Inflammatory macrophage treated with lipopolysaccharide for 4 hours (primary cell): ENCODE results near the gene ZNF350.
A peak's percentile ranks its signal among the peaks of the same experiment; 100 is the strongest.
"Not testable (repeated sequence)": the region's sequence is repeated elsewhere in the genome, so short reads cannot be mapped to it uniquely, and the experiment has no call there.

Experiments used
- DNase-seq: peaks from one replicate; pipeline ENCODE4 v3.0.0-alpha.2; 2020

The ZNF350 gene

DNA sequence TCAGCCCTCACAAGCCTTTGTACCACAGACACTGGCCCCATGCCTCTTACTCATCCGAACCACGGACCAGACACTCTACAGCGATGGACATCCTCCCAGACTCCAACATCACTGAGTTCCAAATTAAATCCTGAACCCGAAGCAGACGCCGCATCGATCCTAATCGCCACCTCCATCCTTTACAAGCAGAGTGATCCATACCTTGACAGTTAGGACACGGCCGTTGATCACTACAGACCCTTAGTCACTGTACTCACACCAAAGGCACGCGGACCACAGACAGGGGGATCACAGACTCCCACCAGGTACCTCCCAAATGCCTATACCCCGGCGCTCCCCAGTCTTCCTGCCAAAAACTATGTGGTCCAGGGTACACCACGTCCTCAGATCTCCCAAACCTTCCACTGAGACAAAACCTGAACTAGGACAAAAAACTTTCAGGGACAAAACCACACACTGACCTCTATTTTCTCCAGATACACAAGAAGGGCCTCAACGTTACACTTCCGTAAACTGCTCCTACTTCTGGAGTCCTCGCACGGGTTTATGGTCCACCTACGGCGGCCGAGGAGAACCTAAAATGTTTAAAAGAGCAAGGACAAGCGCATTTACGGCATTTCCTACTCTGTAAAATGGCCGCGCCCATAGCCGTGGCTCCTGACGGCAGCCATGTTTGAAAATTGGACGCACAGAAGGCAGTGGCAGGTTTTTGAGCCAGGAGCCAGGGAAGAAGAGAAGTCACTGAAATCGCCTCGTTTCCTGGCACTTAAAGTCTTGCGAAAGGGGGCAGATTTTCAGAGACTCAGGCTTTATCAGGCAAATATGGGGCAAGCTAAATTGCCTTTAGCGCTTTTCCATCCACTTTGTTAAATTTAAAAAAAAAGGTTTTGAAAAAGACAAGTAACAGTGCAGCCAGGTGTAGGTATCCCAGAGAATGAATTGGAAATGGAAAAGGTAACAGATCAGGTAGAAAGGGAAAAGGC lies at the start of gene ZNF350:
Gene ZNF350, minus strand, starts transcription at position 532 of the 983 bp plus-strand sequence. CDS start 12,480 bp downstream, outside the sequence.
- DNase-seq, result peak; percentile 98

- DNase-seq, result no peak
Measured at GRCh38 chr19:52034051-52034728, 47.5 kb upstream of the ZNF350 start.

- no peak for DNase-seq
Measured at GRCh38 chr19:52028780-52029123, 42.1 kb upstream of the ZNF350 start.

DNA sequence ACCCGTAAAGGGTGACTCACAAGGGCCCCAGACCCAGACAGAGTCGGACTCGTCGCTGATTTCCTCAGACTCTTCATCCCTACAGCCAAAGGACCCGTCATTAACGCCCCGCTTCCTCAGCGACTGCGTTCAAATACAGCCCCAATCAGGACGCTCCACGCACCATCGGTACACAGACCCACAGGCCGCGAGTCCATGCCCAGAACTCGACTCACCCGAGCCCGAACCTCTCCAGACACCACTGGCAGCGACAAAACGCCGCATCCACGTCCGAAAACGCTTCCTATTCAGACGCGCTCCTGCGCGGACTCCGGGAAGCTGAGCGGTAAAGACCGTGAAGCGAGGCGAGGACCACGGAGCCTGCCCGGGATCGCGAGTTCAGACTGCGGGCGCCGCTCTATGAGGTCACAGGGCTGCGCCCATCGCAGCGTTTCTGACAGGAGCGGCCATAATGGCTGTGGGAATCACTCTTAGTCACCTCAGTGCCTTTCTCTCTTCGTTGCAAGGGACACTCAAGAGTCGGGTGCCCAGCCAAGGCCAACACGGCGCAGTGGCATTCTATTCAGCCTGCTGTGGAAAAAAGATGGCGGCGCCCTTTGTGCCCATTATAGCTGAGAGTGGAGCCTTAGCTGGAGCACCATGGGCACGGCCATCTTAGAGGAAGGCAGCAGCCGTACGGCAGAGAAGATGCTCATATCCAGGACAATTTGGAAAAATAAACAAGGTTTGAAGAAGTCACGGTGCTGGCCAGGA lies 41.6 kb upstream of the ZNF350 start, which contains the start of gene ZNF614:
Gene ZNF614, minus strand, starts transcription at position 353 of the 753 bp plus-strand sequence. CDS start 2,634 bp downstream, outside the sequence.
- peak; percentile 86 for DNase-seq

DNA sequence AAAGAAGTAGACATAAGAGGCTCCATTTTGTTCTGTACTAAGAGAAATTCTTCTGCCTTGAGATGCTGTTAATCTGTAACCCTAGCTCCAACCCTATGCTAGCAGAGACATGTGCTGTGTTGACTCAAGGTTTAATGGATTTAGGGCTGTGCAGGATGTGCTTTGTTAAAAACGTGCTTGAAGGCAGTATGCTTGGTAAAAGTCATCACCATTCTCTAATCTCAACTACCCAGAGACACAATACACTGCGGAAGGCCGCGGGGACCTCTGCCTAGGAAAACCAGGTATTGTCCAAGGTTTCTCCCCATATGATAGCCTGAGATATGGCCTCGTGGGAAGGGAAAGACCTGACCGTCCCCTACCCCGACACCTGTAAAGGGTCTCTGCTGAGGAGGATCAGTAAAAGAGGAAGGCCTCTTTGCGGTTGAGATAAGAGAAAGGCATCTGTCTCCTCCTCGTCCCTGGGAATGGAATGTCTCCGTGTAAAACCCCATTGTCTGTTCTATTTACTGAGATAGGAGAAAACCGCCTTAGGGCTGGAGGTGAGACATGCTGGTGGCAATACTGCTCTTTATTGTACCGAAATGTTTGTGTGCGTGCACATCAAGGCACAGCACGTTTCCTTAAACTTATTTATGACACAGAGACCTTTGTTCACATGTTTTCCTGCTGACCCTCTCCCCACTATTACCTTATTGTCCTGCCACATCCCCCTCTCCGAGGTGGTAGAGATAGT lies 39.8 kb upstream of the ZNF350 start:
- not testable (repeated sequence) for DNase-seq

GRCh38 chr19:52024478-52024877 lies 37.8 kb upstream of the ZNF350 start:
- not testable (repeated sequence) for DNase-seq

DNA sequence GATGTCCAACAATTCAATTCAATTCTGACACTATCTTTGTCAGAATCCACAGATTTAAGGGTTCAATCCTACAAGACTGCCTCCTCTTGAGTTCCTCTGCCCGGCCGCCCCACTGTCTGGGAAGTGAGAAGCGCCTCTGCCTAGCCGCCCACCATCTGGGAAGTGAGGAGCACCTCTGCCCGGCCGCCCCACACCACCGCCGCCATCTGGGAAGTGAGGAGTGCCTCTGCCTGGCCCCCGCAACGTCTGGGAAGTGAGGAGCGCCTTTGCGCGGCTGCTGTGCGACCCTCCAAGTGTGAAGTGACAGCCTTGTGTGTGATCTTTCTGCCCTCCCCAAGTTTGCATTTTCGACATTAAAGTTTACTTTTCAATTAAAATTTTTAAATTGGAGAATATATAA lies 35.6 kb upstream of the ZNF350 start:
- no peak for DNase-seq

- no peak for DNase-seq
Measured at GRCh38 chr19:52020506-52020905, 33.9 kb upstream of the ZNF350 start.

- DNase-seq, result no peak
Measured at GRCh38 chr19:52010674-52011073, 24.0 kb upstream of the ZNF350 start.

GRCh38 chr19:52007806-52008557 lies 21.3 kb upstream of the ZNF350 start, which contains the start of gene ZNF615:
TSS of gene ZNF615 (minus strand) at chr19:52008211. CDS start at chr19:52003711, 4,500 bp downstream.
- peak; percentile 86 for DNase-seq

GRCh38 chr19:52007451-52007805 lies 20.8 kb upstream of the ZNF350 start:
- no peak for DNase-seq

GRCh38 chr19:51994048-51994644 lies 7.5 kb upstream of the ZNF350 start:
- DNase-seq, result no peak

- DNase-seq, result no peak
Measured at GRCh38 chr19:51993422-51993821, 6.8 kb upstream of the ZNF350 start.

- DNase-seq, result no peak
Measured at GRCh38 chr19:51983361-51983760, 3.3 kb downstream of the ZNF350 start.

DNA sequence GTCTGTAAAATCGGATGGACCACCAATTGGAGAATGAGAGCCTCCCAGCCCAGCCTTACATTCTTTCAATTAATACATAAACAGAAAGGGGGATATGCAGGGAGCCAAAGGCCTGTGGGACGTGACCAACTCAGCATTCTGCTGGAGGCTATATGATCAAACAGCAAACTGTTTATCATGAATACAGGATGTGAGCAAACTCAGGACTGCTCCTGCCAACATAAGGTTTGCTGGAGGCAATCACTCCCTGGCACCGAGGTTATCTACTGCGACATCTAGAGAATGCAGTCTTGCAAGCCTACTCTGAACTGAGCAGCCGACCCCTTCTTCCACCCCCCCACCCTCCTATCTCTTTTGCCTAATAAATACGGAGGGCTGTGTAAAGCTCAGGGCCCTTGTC lies 5.7 kb downstream of the ZNF350 start:
- not testable (repeated sequence) for DNase-seq

GRCh38 chr19:51980116-51980736 lies 6.4 kb downstream of the ZNF350 start:
- DNase-seq, result no peak

DNA sequence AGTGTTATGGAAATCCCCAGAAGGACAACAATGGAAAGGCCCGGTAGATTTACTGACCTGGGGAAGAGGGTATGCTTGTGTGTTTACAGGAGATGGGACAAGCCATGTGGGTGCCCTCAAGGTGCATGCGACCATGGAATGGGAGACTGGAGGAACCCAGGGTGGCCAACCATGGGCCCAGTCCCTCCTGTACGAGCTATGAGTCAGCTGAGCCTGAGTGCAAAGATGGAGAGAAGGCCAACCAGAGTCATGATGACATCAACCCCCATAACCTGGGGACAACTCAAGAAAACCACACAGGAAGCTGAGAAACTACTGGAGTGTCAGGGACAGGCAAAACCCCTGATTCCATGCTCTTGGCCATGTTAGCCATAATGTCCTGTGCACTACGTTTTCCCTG lies 7.8 kb downstream of the ZNF350 start:
- no peak for DNase-seq

GRCh38 chr19:51977346-51977745 lies 9.3 kb downstream of the ZNF350 start:
- DNase-seq, result no peak

DNA sequence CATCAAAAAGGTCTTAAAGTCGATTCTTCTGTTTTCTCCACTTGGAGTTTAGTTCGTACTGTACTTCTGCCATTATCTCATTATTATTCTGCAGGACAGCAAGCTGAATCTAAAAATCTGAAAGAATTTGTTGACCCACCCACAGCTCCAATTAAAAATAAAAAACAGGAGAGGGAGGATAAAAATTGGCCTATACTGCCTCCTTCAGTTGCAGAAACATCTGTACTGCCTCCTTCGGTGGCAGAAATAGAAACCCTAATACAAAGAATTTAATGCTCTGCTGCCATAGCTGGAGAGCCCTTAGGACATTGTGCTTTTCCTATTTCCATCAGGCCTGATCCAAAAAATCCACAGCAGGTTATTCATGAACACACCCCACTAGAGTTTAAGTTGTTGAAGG lies 9.8 kb downstream of the ZNF350 start:
- DNase-seq, result no peak

GRCh38 chr19:51975787-51976186 lies 10.9 kb downstream of the ZNF350 start:
- DNase-seq, result not testable (repeated sequence)

DNA sequence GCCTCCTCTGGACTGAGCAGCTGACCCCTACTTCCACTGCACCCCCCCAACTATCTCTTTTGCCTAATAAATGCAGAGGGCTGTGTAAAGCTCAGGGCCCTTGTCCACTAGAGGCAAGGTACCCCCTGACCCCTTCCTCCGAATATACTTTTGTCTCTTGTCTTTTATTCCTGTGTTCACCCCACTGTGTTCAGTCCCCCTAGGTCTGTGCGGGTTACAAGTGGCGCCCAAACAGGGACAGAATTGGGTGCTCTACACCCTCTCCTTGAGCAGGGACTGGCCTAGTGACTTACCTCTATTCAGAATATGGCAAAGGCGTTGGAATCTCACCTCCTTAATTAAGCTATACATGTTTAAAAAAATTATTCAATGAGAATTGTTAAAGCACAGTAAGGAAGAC lies 15.0 kb downstream of the ZNF350 start:
- no peak for DNase-seq
